GM12878 (cell line): ENCODE measurements around the gene OR8G5.

Experiments
- CTCF ChIP-seq, 3 experiments: IDR thresholded peaks in 2 of 3; conservative IDR thresholded peaks in 1 of 3; 2 replicates each; pipeline ENCODE4 v1.5.1; 2011; ENCODE audit warnings: low read depth in 3 of 3, low read length in 3 of 3, mild to moderate bottlenecking in 3 of 3, control low read depth in 2 of 3, moderate library complexity in 2 of 3, inconsistent platforms in 1 of 3, mixed read lengths in 1 of 3; ENCODE audit not compliant: control insufficient read depth in 2 of 3, insufficient read depth in 1 of 3; ENCODE audit errors: extremely low read depth in 1 of 3
- POLR2A ChIP-seq: IDR thresholded peaks from 2 replicates; pipeline ENCODE4 v1.6.1; 2011; ENCODE audit warnings: low read depth, mild to moderate bottlenecking, low read length

DNA sequence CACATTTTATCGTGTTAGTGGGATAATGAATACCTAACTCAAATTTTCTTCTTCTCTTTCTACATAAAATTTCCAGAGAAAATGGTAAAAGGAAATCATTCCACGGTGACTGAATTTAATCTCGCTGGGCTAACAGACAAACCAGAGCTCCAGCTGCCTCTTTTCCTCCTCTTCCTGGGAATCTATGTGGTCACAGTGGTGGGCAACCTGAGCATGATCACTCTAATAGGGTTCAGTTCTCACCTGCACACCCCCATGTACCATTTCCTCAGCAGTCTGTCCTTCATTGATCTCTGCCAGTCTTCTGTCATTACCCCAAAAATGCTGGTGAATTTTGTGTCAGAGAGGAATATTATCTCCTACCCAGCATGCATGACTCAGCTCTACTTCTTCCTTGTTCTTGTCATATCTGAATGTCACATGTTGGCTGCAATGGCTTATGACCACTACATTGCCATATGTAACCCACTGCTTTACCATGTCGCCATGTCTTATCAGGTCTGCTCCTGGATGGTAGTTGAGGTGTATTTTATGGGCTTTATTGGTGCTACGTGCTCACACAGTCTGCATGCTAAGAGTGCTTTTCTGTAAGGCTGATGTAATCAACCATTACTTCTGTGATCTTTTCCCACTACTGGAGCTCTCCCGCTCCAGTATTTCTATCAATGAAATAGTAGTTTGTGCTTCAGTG lies 48.9 kb upstream of the OR8G5 start:
- TF ChIP-seq POLR2A = no peak
- TF ChIP-seq CTCF (IDR thresholded peaks at IDR 0.05 in 2 of 3, conservative IDR thresholded peaks at IDR 0.05 in 1 of 3; ENCODE audit: control insufficient read depth in 2 of 3, extremely low read depth in 1 of 3, insufficient read depth in 1 of 3, low read depth in 3 of 3, low read length in 3 of 3) = no peak
